Activated CD8-positive, alpha-beta memory T cell treated with anti-CD3 and anti-CD28 coated beads for 24 hours (primary cell): ENCODE measurements around the gene ZCCHC9.
"Not testable (repeated sequence)": the region's sequence is repeated elsewhere in the genome, so short reads cannot be mapped to it uniquely, and the experiment has no call there.

Experiments used
- DNase-seq: peaks from one replicate; pipeline ENCODE4 v3.0.0-alpha.2; 2020

The ZCCHC9 gene

GRCh38 chr5:81308836-81309235, 7.4 kb downstream of the ZCCHC9 start:
- DNase-seq: no peak

GRCh38 chr5:81310402-81311063, 9.1 kb downstream of the ZCCHC9 start:
- no peak for DNase-seq

- no peak for DNase-seq
These were observed 11.9 kb downstream of the ZCCHC9 start for GRCh38 chr5:81313278-81313677.

GRCh38 chr5:81313686-81314085, 12.3 kb downstream of the ZCCHC9 start:
- DNase-seq: no peak

- DNase-seq: no peak
These were observed 13.2 kb downstream of the ZCCHC9 start for GRCh38 chr5:81314581-81314980.

- DNase-seq: no peak
These were observed 13.9 kb downstream of the ZCCHC9 start for GRCh38 chr5:81315336-81315735.

GRCh38 chr5:81315830-81316229, 14.4 kb downstream of the ZCCHC9 start:
- no peak for DNase-seq

- DNase-seq: no peak
These were observed 15.2 kb downstream of the ZCCHC9 start for GRCh38 chr5:81316571-81316970.

- no peak for DNase-seq
These were observed 16.1 kb downstream of the ZCCHC9 start for GRCh38 chr5:81317536-81317935.

GRCh38 chr5:81326554-81326953, 25.2 kb downstream of the ZCCHC9 start:
- DNase-seq: no peak

GRCh38 chr5:81334304-81335061, 33.1 kb downstream of the ZCCHC9 start:
- no peak for DNase-seq

GRCh38 chr5:81335946-81336345, 34.6 kb downstream of the ZCCHC9 start:
- DNase-seq: no peak

- DNase-seq: no peak
These were observed 35.2 kb downstream of the ZCCHC9 start for GRCh38 chr5:81336556-81336955.

GRCh38 chr5:81337803-81338202, 36.4 kb downstream of the ZCCHC9 start:
- no peak for DNase-seq

- DNase-seq: not testable (repeated sequence)
These were observed 36.8 kb downstream of the ZCCHC9 start for GRCh38 chr5:81338213-81338612.

- no peak for DNase-seq
These were observed 43.3 kb downstream of the ZCCHC9 start for GRCh38 chr5:81344736-81345135.

GRCh38 chr5:81345411-81346003, 44.1 kb downstream of the ZCCHC9 start:
- no peak for DNase-seq

- DNase-seq: no peak
These were observed 47.8 kb downstream of the ZCCHC9 start for GRCh38 chr5:81349161-81349560.

- DNase-seq: no peak
These were observed 49.1 kb downstream of the ZCCHC9 start for GRCh38 chr5:81350507-81350906.

GRCh38 chr5:81353189-81353588, 51.8 kb downstream of the ZCCHC9 start:
- DNase-seq: no peak

GRCh38 chr5:81354093-81354492, 52.7 kb downstream of the ZCCHC9 start:
- no peak for DNase-seq

- DNase-seq: no peak
These were observed 54.2 kb downstream of the ZCCHC9 start for GRCh38 chr5:81355291-81356251.

GRCh38 chr5:81359108-81359507, 57.7 kb downstream of the ZCCHC9 start:
- no peak for DNase-seq
